ENCODE data around the gene CUX1. TPM values are rescaled to one million over a fixed set of nuclear protein-coding genes. Genes with fewer than 3 reads are reported as not detected.

Gene CUX1
- total RNA-seq, 1 experiment from 2014 or later: 53.5 TPM

GRCh38 chr7:101896316-101896715 lies 78.9 kb downstream of the CUX1 start:
- H3K27ac Mint-ChIP-seq: peak overlapping the region in 2 of 3 experiments; percentile 51 to 87; a peak in 3 of 7 replicates
- H3K79me1 ChIP-seq (ENCODE audit: insufficient read depth, low read depth, low read length, poor library complexity, severe bottlenecking): peaks cover 9% of the 10 kb centered on the region
- H3K4me1 ChIP-seq (ENCODE audit: insufficient read depth, low read length): no peaks in the 10 kb centered on the region
- no peak overlapping the region for H3T11ph ChIP-seq (ENCODE audit: low read length)
- peaks cover 0 to 4% (median 0%) of the 10 kb centered on the region in 3 experiments; a peak in 2 of 7 replicates for H3K36me3 Mint-ChIP-seq (ENCODE audit: insufficient read depth in 1 of 3, low read depth in 3 of 3)
- H3K56ac ChIP-seq (ENCODE audit: insufficient read length, low read depth, low read length): no peak overlapping the region
- no peak for DNase-seq
- H2BK20ac ChIP-seq (ENCODE audit: low read depth, low read length, poor library complexity, severe bottlenecking): no peak overlapping the region
- no peak for TF ChIP-seq CTCF (conservative IDR thresholded peaks at IDR 0.05)
- no peak overlapping the region for H3K18ac ChIP-seq (ENCODE audit: insufficient read length, low read depth, low read length)
- H3K4me1 Mint-ChIP-seq: peaks cover 36 to 40% of the 10 kb centered on the region in 2 experiments
- no peaks in the 10 kb centered on the region for H3K27me3 ChIP-seq (ENCODE audit: insufficient read depth, low read length)
- WGBS (ENCODE audit: extremely low coverage, insufficient read length, low lambda C conversion rate): no CpG with 5 or more reads among the region's 9 CpGs
- H3K27ac ChIP-seq (ENCODE audit: insufficient read length, low read depth, low read length): no peak overlapping the region
- H3K4me3 Mint-ChIP-seq: no peak overlapping the region
- no peak overlapping the region for H4K8ac ChIP-seq (replicated peaks; ENCODE audit: insufficient read length, low read depth, low read length)
- H2BK5ac ChIP-seq (ENCODE audit: insufficient read length, low read length): no peak overlapping the region
- H4K91ac ChIP-seq (ENCODE audit: insufficient read length, low read depth, low read length): no peak overlapping the region
- H3K79me2 ChIP-seq (ENCODE audit: insufficient read depth, low read length): peaks cover 35% of the 10 kb centered on the region; the same call in 1 of the 2 replicates
- no peaks in the 10 kb centered on the region for H3K9me3 ChIP-seq (ENCODE audit: control insufficient read depth, low read depth, low read length)
- H2AK5ac ChIP-seq (ENCODE audit: insufficient read length, low read length): no peak overlapping the region
- no peak overlapping the region for H2BK15ac ChIP-seq (ENCODE audit: low read depth, low read length)
- H3K4ac ChIP-seq (ENCODE audit: low read depth, low read length): no peak overlapping the region
- H3K14ac ChIP-seq (ENCODE audit: insufficient read depth, low read length): no peak overlapping the region
- no peaks in the 10 kb centered on the region for H3K9me3 Mint-ChIP-seq
- no peak overlapping the region for H2BK12ac ChIP-seq (ENCODE audit: insufficient read length, low read depth, low read length)
- H4K5ac ChIP-seq (ENCODE audit: insufficient read length, low read depth, low read length): no peak overlapping the region
- no peak overlapping the region for H2AFZ ChIP-seq (ENCODE audit: low read length)
- no peak overlapping the region for H2BK120ac ChIP-seq (ENCODE audit: low read depth, low read length, poor library complexity, severe bottlenecking)
- no peak overlapping the region for H3K4me2 ChIP-seq (ENCODE audit: insufficient read depth, insufficient read length, low read length)
- H3K23me2 ChIP-seq (ENCODE audit: insufficient read length, low read depth, low read length, poor library complexity, severe bottlenecking): no peaks in the 10 kb centered on the region
- H3K23ac ChIP-seq (ENCODE audit: insufficient read length, low read depth, low read length): no peak overlapping the region
- H3K27me3 Mint-ChIP-seq (ENCODE audit: low read depth): no peaks in the 10 kb centered on the region
- H3K9ac ChIP-seq (ENCODE audit: extremely low read depth, insufficient read length, low read length): no peak overlapping the region
- no peaks in the 10 kb centered on the region for H4K20me1 ChIP-seq (ENCODE audit: control insufficient read depth, insufficient read depth, insufficient read length)

Measured in H9 (cell line).